Measurements from ENCODE around the gene ZC3H7A.

The ZC3H7A gene

DNA sequence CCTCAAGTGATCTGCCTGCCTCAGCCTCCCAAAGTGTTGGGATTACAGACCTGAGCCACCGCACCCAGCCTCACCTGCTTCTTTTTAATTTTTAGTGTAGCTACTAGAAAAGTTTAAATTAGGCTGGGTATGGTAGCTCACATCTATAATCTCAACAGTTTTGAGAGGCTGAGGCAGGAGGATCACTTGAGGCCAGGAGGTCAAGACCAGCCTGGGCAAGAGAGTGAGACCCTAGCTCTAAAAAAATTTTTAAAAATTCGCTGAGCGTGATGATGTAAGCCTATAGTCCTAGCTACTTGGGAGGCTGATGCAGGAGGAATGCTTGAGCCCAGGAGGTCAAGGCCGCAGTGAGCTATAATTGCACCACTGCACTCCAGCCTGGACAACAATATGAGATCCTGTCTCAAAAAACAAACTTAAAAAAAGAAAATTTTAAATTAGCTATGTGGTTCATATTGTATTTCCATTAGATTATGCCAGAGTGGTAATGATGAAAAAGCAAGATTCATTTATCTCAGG is 89.3 kb downstream of the ZC3H7A start:
- DNase-seq (ENCODE audit: extremely low read depth, low read depth): no peak
- H3K4me3 ChIP-seq (replicated peaks; ENCODE audit: low read depth, low read length): no peak overlapping the region
- TF ChIP-seq CTCF (IDR thresholded peaks at IDR 0.05; ENCODE audit: low read depth, low read length, missing control alignments): no peak

GRCh38 chr16:11706180-11706742 is 90.8 kb downstream of the ZC3H7A start:
- no peak for TF ChIP-seq CTCF (IDR thresholded peaks at IDR 0.05; ENCODE audit: low read depth, low read length, missing control alignments)
- H3K4me3 ChIP-seq (replicated peaks; ENCODE audit: low read depth, low read length): no peak overlapping the region
- no peak for DNase-seq (ENCODE audit: extremely low read depth, low read depth)

GRCh38 chr16:11705311-11706025 is 91.6 kb downstream of the ZC3H7A start:
- DNase-seq (ENCODE audit: extremely low read depth, low read depth): no peak
- H3K4me3 ChIP-seq (replicated peaks; ENCODE audit: low read depth, low read length): no peak overlapping the region
- TF ChIP-seq CTCF (IDR thresholded peaks at IDR 0.05; ENCODE audit: low read depth, low read length, missing control alignments): no peak
